NCI-H1105 treated with DMSO at 0.1 percent for 48 hours (cell line): Measurements from ENCODE around the gene HTR3E.
A peak's percentile ranks its signal among the peaks of the same experiment; 100 is the strongest.

Source experiments
- DNase-seq: peaks from one replicate; lab custom pipeline; 2025; lab: John Stamatoyannopoulos, UW

Gene HTR3E

DNA sequence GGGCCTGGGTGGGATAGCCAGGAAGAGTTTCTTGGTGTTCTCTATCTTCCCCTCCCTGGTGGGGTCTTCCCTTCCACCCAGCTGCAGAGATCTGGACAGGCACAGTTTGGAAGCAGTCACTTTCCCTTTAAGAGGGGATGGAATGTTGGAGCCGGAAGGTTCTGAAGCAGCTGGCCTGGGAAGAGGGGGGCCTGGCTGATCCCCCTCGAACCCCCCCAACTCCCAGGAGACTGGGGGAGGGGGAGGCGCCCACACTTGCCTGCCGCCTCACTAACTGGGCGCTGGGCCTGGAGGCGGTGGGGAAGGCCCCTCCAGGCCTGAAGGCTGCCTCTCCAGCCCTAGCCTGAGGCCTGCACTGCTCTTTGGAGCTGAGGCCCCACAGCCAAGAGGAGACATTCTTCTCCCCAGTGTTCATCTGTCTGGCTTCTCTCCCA is 59.7 kb downstream of the HTR3E start:
- DNase-seq, result peak; percentile 67
